Ovary (tissue), 9 donors: ENCODE data around the gene C9orf50. TPM values are rescaled to one million over a fixed set of nuclear protein-coding genes. Genes with fewer than 3 reads are reported as not detected.

Experiments
- DNase-seq, 5 donors: peaks; one replicate each; pipeline ENCODE4 v3.0.0-alpha.2; 2019 to 2020
- H3K27ac ChIP-seq, 2 donors: fragments of 200-600 bp; one replicate each; pipeline versions ENCODE4 v1.5.1 to v1.8.0; 2019 to 2022
- H3K27me3 ChIP-seq: fragments of 200-600 bp; one replicate; pipeline ENCODE4 v1.8.0; 2022
- H3K36me3 ChIP-seq: fragments of 200-600 bp; sonication (generic); one replicate; pipeline ENCODE4 v1.5.1; 2019
- H3K4me1 ChIP-seq: one replicate; pipeline ENCODE4 v1.8.1; 2013; ENCODE audit warnings: mild to moderate bottlenecking, moderate library complexity; ENCODE audit not compliant: insufficient read depth
- H3K4me3 ChIP-seq: fragments of 200-600 bp; sonication (generic); one replicate; pipeline ENCODE4 v1.5.1; 2017
- H3K9me3 ChIP-seq, 2 donors: fragments of 200-600 bp in 1 of 2; sonication (generic) in 1 of 2; one replicate each; pipeline versions ENCODE4 v1.5.1 to v1.8.1; 2013 to 2019; ENCODE audit warnings: mild to moderate bottlenecking in 1 of 2, moderate library complexity in 1 of 2
- CTCF ChIP-seq, 3 donors: fragments of 450-650 bp in 2 of 3; fragments of 200-600 bp in 1 of 3; IDR thresholded peaks; one replicate each; pipeline versions ENCODE4 v1.5.1 to v1.8.0; 2016 to 2022; ENCODE audit warnings: antibody characterized with exemption in 3 of 3, mild to moderate bottlenecking in 1 of 3
- EP300 ChIP-seq: sonication (generic); formaldehyde crosslinking; IDR thresholded peaks from one replicate; pipeline ENCODE4 v1.6.1; 2017; ENCODE audit warnings: antibody characterized with exemption
- POLR2A ChIP-seq: fragments of 450-650 bp; IDR thresholded peaks from one replicate; pipeline ENCODE4 v1.6.1; 2017; ENCODE audit warnings: antibody characterized with exemption, mild to moderate bottlenecking, moderate library complexity
- WGBS, 3 donors: extraction: QIAGEN DNeasy Blood & Tissue Kit in 1 of 3; methylation state at CpG; one replicate each; pipeline versions ENCODE4 v1.1.5 to v1.1.7; 2013 to 2017; 5-methylcytosine and 5-hydroxymethylcytosine counted together
- intact Hi-C, 4 donors: fragments of 100-400 bp; cut with DNase I; formaldehyde crosslinking; loops; one replicate each; pipeline versions ENCODE4 v1.11.0 to v1.15.1; 2022 to 2023
- polyA plus RNA-seq, 2 donors: library from polyadenylated mRNA; stranded (reverse); fragments of 200-250 nt in 1 of 2; fragments of 350-450 nt in 1 of 2; fragmentation: Illumina TruSeq in 1 of 2; extraction: RNeasy Lipid Tissue Mini Kit (QIAGEN cat#74804) in 1 of 2; gene quantifications; one replicate each; pipeline ENCODE4 v1.2.3, GENCODE V29; 2013 to 2014
- total RNA-seq, 7 donors: library from RNA; depleted of rRNA in 2 of 7; stranded (reverse); fragments of >200 nt in 2 of 7; fragmentation: NEBNext Ultra II Directional in 3 of 7; extraction: Animal tissue kit (Norgen Biotek cat#: 25700) in 3 of 7; gene quantifications; one replicate each; pipeline versions ENCODE4 v1.1.0 to v1.2.4, GENCODE V29; 2016 to 2023
- donor health status: DM: no; HTN: no; CAD: no; lungs with moderate emphysema.
- donor health status: DM: no; HTN: no; CAD: no.
- donor health status: Bipolar disorder and iron deficiency.
- donor health status: DM: yes; HTN: yes; CAD: no.
- donor health status: DM: no; HTN: no; CAD: no.
- donor health status: DM: yes; HTN: yes; CAD: no.

The C9orf50 gene
- total and polyA plus RNA-seq, 9 donors = 0.07 to 1.1 (median 0.30) TPM; not detected in 6

DNA sequence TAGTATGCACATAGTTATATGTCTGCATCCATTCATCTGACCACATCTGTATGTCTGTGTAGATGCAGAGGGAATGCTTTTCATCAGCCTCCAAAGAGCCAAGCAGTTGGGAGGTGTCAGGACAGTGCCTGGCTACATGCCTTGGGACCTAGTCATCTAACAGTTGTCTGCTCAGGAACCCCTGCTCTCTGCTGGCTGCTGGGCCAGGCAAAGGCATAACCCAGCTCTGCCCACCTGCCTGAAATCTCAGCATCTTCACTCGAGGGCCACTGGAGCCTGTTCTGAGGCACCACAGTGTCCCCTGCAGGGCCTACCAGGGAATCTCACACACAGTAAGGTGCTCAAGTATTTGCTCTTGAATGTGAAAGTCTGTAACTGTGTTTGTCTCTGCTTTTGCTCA lies 3.7 kb downstream of the C9orf50 start:
- no peak overlapping the region for H3K27ac ChIP-seq
- no peaks in the 10 kb centered on the region for H3K9me3 ChIP-seq
- DNase-seq = no peak
- peaks cover 4% of the 10 kb centered on the region for H3K4me1 ChIP-seq
- TF ChIP-seq EP300 = no peak
- TF ChIP-seq POLR2A = no peak
- TF ChIP-seq CTCF (IDR thresholded peaks at IDR 0.05) = no peak
- H3K4me3 ChIP-seq = no peak overlapping the region
- no peaks in the 10 kb centered on the region for H3K36me3 ChIP-seq
- intact Hi-C loops = loop anchor here in 1 of 4 donors (10.0 kb wide), 1 partner anchor 292 kb away; no protein-coding TSS in a partner anchor
- 0 to 9% (median 6%) methylated on average over 1 of the region's 1 CpG for WGBS, 3 donors
- no peaks in the 10 kb centered on the region for H3K27me3 ChIP-seq

- DNase-seq = no peak
- Histone ChIP-seq H3K27me3 (no peaks in the 10 kb centered on the region), H3K36me3 (no peaks in the 10 kb centered on the region), H3K4me1 (peaks cover 7% of the 10 kb centered on the region), H3K9me3 (no peaks in the 10 kb centered on the region), H3K4me3 (no peak overlapping the region), H3K27ac (no peak overlapping the region)
- TF ChIP-seq POLR2A = no peak
- no peak for TF ChIP-seq EP300
- TF ChIP-seq CTCF (IDR thresholded peaks at IDR 0.05) = no peak
- intact Hi-C loops = loop anchor here in 1 of 4 donors (10.0 kb wide), 1 partner anchor 291 kb away; no protein-coding TSS in a partner anchor
- 75 to 81% (median 78%) methylated on average over 31 of the region's 31 CpGs for WGBS, 3 donors
These were observed 5.3 kb downstream of the C9orf50 start for GRCh38 chr9:129615407-129616285.

- no peak overlapping the region for H3K27ac ChIP-seq
- H3K27me3 ChIP-seq = no peaks in the 10 kb centered on the region
- H3K4me3 ChIP-seq = no peak overlapping the region
- no peak for DNase-seq
- no peaks in the 10 kb centered on the region for H3K36me3 ChIP-seq
- peaks cover 4% of the 10 kb centered on the region for H3K4me1 ChIP-seq
- 80 to 92% (median 86%) methylated on average over 10 of the region's 10 CpGs for WGBS, 3 donors
- no peak for TF ChIP-seq EP300
- TF ChIP-seq CTCF (IDR thresholded peaks at IDR 0.05) = no peak
- no peak for TF ChIP-seq POLR2A
- intact Hi-C loops = loop anchor here in 3 of 4 donors (5.0 to 10.0 kb wide), 3 partner anchors 203 to 298 kb away; no protein-coding TSS in a partner anchor
- no peaks in the 10 kb centered on the region for H3K9me3 ChIP-seq
These were observed 6.0 kb downstream of the C9orf50 start for GRCh38 chr9:129614932-129615331.

DNA sequence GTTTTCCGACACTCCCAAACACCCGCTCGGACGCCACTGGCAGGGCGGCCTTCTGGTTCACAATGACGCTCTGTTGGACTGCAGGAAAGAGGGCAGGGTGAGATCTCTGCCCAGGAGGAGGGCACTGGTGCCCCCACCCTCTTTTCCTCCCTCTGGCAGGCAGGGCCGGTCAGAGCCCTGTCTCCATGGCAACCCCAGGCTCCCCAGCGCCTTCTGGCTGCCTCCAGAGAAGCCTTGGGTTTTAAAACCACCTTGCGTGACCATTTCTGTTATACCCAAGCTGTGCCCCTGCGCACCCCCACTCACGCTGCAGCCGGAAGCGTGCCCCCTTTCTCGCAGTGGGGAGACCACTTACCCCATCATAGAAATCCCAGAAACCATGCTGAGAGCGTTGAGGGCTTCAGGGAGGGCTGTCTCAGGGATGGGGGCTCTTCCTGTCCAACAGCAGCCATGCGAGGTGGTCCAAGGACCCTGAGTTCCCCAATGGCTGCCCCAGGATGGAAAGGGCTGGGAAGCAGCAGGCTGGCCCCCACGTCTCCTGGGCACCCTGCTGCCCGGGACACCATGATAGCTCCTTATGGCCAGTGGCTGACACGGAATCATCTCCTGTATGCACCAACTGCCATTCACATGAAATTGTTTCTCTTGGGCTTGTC lies 7.3 kb downstream of the C9orf50 start:
- intact Hi-C loops = loop anchor here in 3 of 4 donors (5.0 to 10.0 kb wide), 3 partner anchors 201 to 296 kb away; no protein-coding TSS in a partner anchor
- DNase-seq = peak in 1 of 5 donors; percentile 21

More for the DNA sequence above, 7.3 kb downstream of the C9orf50 start:
- Histone ChIP-seq H3K36me3 (no peaks in the 10 kb centered on the region), H3K27ac (no peak overlapping the region), H3K4me1 (peaks cover 8% of the 10 kb centered on the region), H3K9me3 (no peaks in the 10 kb centered on the region), H3K4me3 (no peak overlapping the region), H3K27me3 (no peaks in the 10 kb centered on the region)
- TF ChIP-seq POLR2A = no peak
- WGBS, 3 donors = 67 to 70% (median 70%) methylated on average over 19 of the region's 19 CpGs
